Peyer's patch (tissue), 4 donors: ENCODE data around the gene FOXJ1. TPM values are rescaled to one million over a fixed set of nuclear protein-coding genes. Genes with fewer than 3 reads are reported as not detected.

ENCODE experiments used
- DNase-seq, 3 donors: peaks; one replicate each; pipeline ENCODE4 v3.0.0-alpha.2; 2017 to 2019
- H3K27ac ChIP-seq, 4 donors: fragments of 200-600 bp; sonication (generic); one replicate each; pipeline ENCODE4 v1.5.1; 2016 to 2019
- H3K27me3 ChIP-seq, 2 donors: fragments of 200-600 bp; sonication (generic); one replicate each; pipeline ENCODE4 v1.5.1; 2019
- H3K36me3 ChIP-seq, 3 donors: fragments of 200-600 bp; sonication (generic); one replicate each; pipeline ENCODE4 v1.5.1; 2016 to 2019
- H3K4me1 ChIP-seq, 4 donors: fragments of 200-600 bp; sonication (generic); one replicate each; pipeline ENCODE4 v1.5.1; 2016 to 2019
- H3K4me3 ChIP-seq, 4 donors: fragments of 200-600 bp; sonication (generic); 1 replicate in 3 of 4; 2 replicates in 1 of 4; pipeline ENCODE4 v1.5.1; 2016 to 2019; ENCODE audit warnings: mild to moderate bottlenecking in 1 of 4
- H3K9me3 ChIP-seq, 4 donors: fragments of 200-600 bp; sonication (generic); one replicate each; pipeline ENCODE4 v1.5.1; 2016 to 2019; ENCODE audit warnings: mild to moderate bottlenecking in 1 of 4
- POLR2A ChIP-seq, 2 donors: fragments of 450-650 bp; IDR thresholded peaks; one replicate each; pipeline ENCODE4 v1.5.1; 2017; ENCODE audit warnings: antibody characterized with exemption in 2 of 2, mild to moderate bottlenecking in 2 of 2, moderate library complexity in 2 of 2
- total RNA-seq, 4 donors: library from RNA; depleted of rRNA; stranded (reverse); fragments of >200 nt; gene quantifications; one replicate each; pipeline ENCODE4 v1.1.0, GENCODE V29; 2016
- TF ChIP-seq, protein P1 (sequence below), 6 experiments: fragments of 450-650 bp in 4 of 6; fragments of 200-600 bp in 2 of 6; sonication (generic) in 1 of 6; IDR thresholded peaks; one replicate each; pipeline ENCODE4 v1.5.1; 2017 to 2019; ENCODE audit warnings: antibody characterized with exemption in 6 of 6, mild to moderate bottlenecking in 3 of 6, moderate library complexity in 1 of 6

Gene FOXJ1
- total RNA-seq, 4 donors from 2014 or later, result not detected

DNA sequence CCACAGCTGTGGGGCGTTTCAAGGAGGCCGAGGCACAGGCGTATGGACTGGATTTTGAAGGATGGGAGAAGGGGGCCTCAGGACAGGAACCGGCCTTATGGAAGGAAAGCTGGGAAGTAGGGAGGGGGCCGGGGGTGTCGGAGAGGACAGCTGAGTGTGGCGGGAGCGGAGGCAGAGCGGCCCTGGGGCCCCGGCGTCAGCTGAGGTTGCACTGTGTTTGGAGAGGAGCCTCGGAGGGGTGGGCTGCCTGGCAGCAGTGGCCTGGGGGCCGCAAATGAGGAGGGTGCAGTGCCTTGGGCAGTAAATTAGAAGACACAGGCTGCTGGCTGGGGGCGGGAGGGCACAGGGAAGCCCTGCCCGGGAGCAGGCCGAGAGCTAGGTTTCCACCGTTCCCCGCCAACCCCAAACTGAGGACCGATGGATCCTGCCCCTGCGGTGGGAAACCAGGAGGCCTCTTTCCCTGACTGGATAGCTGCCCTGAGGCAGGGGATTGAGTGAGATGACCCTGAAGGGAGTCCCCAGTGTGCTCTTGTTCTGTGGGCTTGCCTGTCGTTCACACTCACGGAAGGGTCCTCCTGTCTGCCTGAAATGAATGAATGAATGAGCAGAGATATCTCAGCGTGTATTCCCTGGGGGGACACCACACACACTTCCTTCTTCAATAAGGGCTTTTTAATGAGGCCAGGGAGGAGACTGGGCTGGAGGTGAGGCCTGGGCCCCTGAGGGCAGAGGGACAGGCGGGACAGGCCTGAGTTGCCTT is 18.4 kb downstream of the FOXJ1 start:
- TF ChIP-seq, protein P1, sequence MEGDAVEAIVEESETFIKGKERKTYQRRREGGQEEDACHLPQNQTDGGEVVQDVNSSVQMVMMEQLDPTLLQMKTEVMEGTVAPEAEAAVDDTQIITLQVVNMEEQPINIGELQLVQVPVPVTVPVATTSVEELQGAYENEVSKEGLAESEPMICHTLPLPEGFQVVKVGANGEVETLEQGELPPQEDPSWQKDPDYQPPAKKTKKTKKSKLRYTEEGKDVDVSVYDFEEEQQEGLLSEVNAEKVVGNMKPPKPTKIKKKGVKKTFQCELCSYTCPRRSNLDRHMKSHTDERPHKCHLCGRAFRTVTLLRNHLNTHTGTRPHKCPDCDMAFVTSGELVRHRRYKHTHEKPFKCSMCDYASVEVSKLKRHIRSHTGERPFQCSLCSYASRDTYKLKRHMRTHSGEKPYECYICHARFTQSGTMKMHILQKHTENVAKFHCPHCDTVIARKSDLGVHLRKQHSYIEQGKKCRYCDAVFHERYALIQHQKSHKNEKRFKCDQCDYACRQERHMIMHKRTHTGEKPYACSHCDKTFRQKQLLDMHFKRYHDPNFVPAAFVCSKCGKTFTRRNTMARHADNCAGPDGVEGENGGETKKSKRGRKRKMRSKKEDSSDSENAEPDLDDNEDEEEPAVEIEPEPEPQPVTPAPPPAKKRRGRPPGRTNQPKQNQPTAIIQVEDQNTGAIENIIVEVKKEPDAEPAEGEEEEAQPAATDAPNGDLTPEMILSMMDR (IDR thresholded peaks at IDR 0.05), result no peak
- TF ChIP-seq POLR2A (IDR thresholded peaks at IDR 0.05), result no peak
- DNase-seq, result no peak
- Histone ChIP-seq H3K9me3 (no peaks in the 10 kb centered on the region), H3K27ac (peak overlapping the region in 1 of 4 donors; percentile 74), H3K27me3 (no peaks in the 10 kb centered on the region), H3K36me3 (no peaks in the 10 kb centered on the region), H3K4me1 (peaks cover 0 to 10% (median 3%) of the 10 kb centered on the region in 4 donors), H3K4me3 (no peak overlapping the region)

DNA sequence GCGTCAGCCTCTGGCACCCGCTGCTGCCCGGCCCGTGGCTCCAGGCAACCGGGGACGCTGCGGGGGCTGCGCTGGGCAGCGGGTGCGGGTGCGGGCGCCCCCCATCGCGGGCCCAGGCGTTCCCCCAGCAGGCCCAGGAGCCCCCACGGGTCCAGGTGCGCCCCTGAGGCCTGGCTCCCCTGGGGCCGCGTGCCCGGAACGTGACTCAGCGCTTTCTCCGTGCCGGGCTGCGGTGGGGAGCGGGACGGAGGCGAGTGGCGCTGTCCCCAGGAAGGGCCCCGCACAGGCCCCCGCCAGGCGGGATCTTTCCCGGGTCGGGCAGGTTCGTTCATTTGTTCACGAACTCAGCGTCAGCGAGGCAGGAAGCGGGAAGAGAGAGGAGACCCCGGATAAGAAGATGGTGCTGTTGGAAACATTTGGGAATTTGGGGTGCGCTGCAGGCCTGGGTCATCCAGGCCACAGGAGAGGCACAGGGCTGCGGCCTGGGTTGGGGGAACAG is 19.1 kb downstream of the FOXJ1 start:
- peak in 2 of 3 donors; percentile 29 to 48 for DNase-seq
- peaks cover 0 to 10% (median 3%) of the 10 kb centered on the region in 4 donors for H3K4me1 ChIP-seq
- peak overlapping the region in 1 of 4 donors; percentile 74 for H3K27ac ChIP-seq
- H3K9me3 ChIP-seq, result no peaks in the 10 kb centered on the region
- H3K4me3 ChIP-seq, result peak overlapping the region; percentile 28 to 49 (median 40)
- H3K36me3 ChIP-seq, result no peaks in the 10 kb centered on the region
- TF ChIP-seq, protein P1 (IDR thresholded peaks at IDR 0.05), result no peak
- TF ChIP-seq POLR2A (IDR thresholded peaks at IDR 0.05), result no peak
- H3K27me3 ChIP-seq, result no peaks in the 10 kb centered on the region

- Histone ChIP-seq H3K27me3 (no peaks in the 10 kb centered on the region), H3K4me1 (peaks cover 0 to 10% (median 3%) of the 10 kb centered on the region in 4 donors), H3K27ac (no peak overlapping the region), H3K4me3 (no peak overlapping the region), H3K36me3 (no peaks in the 10 kb centered on the region), H3K9me3 (no peaks in the 10 kb centered on the region)
- no peak for DNase-seq
- TF ChIP-seq POLR2A (IDR thresholded peaks at IDR 0.05), result no peak
- TF ChIP-seq, protein P1 (IDR thresholded peaks at IDR 0.05), result no peak
These were observed 20.4 kb downstream of the FOXJ1 start for GRCh38 chr17:76120658-76121008.

DNA sequence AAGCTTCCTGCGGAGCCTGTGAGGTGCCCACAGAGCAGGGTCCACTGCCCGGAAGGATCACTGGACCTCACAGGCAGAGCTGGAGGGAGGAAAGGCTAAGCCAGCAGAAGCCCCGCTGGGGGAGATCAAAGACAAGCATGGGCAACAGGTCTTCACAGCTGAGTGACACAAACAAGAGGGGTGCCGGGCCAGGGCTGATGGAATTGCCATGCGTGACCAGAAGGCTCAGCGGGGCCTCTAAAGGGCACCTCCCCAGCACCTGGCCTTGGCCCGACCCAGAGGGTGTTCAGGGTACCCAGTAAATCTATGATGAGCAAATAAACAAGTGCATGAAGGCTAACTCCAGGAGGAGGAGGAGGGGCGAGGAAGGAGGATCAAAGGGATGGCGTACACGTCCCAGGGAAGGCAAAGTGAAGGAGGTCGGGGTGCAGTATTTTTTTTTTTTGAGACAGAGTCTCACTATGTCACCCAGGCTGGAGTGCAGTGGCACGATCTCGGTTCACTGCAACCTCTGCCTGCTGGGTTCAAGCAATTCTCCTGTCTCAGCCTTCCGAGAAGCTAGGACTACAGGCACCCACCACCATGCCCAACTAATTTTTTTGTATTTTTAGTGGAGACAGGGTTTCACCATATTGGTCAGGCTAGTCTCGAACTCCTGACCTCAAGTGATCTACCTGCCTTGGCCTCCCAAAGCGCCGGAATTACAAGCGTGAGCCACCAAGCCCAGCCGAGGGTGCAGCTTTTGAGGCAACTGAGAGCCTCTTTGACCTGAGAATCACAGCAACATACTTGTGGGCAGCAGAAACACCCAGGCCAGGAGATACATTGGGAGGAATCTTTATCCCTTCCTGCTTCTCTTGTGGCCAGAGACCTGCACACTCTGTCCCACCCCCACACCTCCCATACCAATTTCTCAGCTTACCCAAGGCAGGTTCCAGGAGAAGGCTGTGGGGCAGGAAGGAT is 21.4 kb downstream of the FOXJ1 start:
- no peak for TF ChIP-seq POLR2A (IDR thresholded peaks at IDR 0.05)
- TF ChIP-seq, protein P1 (IDR thresholded peaks at IDR 0.05), result no peak
- peaks cover 0 to 10% (median 3%) of the 10 kb centered on the region in 4 donors for H3K4me1 ChIP-seq
- no peak overlapping the region for H3K4me3 ChIP-seq
- H3K36me3 ChIP-seq, result no peaks in the 10 kb centered on the region
- no peak overlapping the region for H3K27ac ChIP-seq
- no peaks in the 10 kb centered on the region for H3K27me3 ChIP-seq
- no peak for DNase-seq
- H3K9me3 ChIP-seq, result no peaks in the 10 kb centered on the region

DNA sequence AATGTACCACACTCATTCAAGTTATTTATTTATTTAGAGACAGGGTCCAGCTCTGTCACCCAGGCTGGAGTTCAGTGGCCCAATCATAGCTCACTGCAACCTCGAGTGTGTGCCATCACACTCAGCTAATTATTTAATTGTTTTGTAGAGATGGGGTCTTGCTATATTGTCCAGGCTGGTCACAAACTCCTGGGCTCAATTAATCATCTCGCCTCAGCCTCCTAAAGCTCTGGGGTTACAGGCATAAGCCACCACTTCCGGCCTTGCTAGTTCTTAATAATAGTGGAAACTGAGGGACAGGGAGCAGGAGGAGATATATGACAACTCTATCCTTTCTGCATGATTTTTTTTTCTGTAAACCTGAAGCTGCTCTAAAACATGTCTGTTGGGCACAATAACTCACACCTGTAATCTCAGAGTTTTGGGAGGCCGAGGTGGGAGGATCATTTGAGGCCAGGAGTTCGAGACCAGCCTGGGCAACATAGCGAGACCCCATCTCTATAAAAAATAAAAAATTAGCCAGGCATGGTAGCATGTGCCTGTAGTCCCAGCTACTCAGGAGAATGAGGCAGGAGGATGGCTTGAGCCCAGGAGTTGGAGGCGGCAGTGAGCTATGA is 25.8 kb downstream of the FOXJ1 start:
- H3K36me3 ChIP-seq, result no peaks in the 10 kb centered on the region
- TF ChIP-seq POLR2A (IDR thresholded peaks at IDR 0.05), result no peak
- TF ChIP-seq, protein P1 (IDR thresholded peaks at IDR 0.05), result no peak
- H3K4me3 ChIP-seq, result no peak overlapping the region
- no peaks in the 10 kb centered on the region for H3K4me1 ChIP-seq
- no peak for DNase-seq
- no peaks in the 10 kb centered on the region for H3K9me3 ChIP-seq
- H3K27ac ChIP-seq, result no peak overlapping the region
- no peaks in the 10 kb centered on the region for H3K27me3 ChIP-seq
